MM.1S (cell line): ENCODE measurements around the gene SGCG.

Experiments used
- EZH2 ChIP-seq: fragments of 300-600 bp; sonication (generic); optimal IDR thresholded peaks from 2 replicates; pipeline ENCODE3; 2017; ENCODE audit warnings: low read depth, mild to moderate bottlenecking, antibody characterized with exemption, low read length, mixed read lengths
- EZH2phosphoT487 ChIP-seq: fragments of 300-600 bp; sonication (generic); IDR thresholded peaks from 2 replicates; pipeline ENCODE4 v1.6.1; 2018; ENCODE audit warnings: antibody characterized with exemption, low read length
- TF ChIP-seq, protein P1 (sequence below): fragments of 300-600 bp; sonication (generic); IDR thresholded peaks from 2 replicates; pipeline ENCODE4 v1.5.1; 2016; ENCODE audit warnings: antibody characterized with exemption, low read length, mixed read lengths

DNA sequence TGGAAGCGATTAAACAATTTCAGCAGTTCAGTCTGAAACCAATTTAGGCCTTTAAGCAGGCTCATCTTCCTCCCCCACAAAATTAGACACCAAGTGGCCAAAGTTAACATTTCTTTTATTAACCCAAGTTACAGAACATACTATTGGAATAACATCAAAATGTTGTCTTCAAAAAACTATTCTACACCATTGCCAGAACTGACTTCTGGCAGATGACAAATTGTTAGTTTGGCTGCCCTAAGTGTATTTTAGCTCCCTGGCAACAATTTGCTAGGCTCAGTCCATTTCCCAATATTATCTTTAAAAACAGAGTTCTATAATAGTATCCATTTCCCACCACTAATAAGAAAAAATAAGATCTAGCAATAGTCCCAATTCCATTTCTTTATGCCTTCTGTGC lies 107.8 kb downstream of the SGCG start:
- TF ChIP-seq, protein P1, sequence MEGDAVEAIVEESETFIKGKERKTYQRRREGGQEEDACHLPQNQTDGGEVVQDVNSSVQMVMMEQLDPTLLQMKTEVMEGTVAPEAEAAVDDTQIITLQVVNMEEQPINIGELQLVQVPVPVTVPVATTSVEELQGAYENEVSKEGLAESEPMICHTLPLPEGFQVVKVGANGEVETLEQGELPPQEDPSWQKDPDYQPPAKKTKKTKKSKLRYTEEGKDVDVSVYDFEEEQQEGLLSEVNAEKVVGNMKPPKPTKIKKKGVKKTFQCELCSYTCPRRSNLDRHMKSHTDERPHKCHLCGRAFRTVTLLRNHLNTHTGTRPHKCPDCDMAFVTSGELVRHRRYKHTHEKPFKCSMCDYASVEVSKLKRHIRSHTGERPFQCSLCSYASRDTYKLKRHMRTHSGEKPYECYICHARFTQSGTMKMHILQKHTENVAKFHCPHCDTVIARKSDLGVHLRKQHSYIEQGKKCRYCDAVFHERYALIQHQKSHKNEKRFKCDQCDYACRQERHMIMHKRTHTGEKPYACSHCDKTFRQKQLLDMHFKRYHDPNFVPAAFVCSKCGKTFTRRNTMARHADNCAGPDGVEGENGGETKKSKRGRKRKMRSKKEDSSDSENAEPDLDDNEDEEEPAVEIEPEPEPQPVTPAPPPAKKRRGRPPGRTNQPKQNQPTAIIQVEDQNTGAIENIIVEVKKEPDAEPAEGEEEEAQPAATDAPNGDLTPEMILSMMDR, result no peak
- TF ChIP-seq EZH2phosphoT487, result no peak
- TF ChIP-seq EZH2, result no peak
